Nucleus accumbens (tissue), 56 donors: ENCODE results near the gene DNASE2B.
A peak's percentile ranks its signal among the peaks of the same experiment; 100 is the strongest.

Experiments
- DNase-seq, 56 donors: peaks; one replicate each; lab custom pipeline; 2025; lab: John Stamatoyannopoulos, UW

Gene DNASE2B

DNA sequence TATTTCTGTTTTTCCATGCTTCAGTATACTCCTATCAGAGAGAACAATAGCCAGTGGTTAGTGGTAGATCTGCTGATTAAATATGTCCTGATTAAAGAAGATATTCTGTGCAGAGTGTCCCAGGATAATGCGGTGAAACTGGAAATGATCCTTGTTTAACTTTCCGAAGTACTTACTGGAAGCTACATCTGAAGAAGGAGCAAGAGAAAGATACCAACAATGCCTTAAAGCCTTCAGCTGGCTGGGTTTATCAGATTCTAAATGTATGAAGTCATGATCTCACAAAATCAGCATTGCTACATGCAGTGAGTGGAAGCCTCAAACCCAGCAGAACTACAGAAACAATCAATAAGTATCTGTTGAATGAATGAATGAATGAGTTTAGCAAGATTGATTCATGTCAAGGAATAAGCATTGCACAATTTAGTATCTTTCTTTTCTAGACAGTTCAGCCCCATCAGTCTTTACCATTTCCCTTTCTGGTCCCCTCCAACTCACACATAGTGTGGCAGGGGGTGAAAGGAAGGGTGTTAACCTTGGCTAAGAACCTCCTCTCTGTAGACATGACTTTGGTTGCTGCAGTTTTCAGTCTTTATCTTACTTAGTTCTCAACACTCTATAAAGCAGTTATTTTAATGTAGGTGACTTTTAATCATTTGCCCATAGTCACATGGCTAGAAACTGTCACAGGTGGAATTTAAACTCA is 24.7 kb upstream of the DNASE2B start:
- no peak for DNase-seq

DNA sequence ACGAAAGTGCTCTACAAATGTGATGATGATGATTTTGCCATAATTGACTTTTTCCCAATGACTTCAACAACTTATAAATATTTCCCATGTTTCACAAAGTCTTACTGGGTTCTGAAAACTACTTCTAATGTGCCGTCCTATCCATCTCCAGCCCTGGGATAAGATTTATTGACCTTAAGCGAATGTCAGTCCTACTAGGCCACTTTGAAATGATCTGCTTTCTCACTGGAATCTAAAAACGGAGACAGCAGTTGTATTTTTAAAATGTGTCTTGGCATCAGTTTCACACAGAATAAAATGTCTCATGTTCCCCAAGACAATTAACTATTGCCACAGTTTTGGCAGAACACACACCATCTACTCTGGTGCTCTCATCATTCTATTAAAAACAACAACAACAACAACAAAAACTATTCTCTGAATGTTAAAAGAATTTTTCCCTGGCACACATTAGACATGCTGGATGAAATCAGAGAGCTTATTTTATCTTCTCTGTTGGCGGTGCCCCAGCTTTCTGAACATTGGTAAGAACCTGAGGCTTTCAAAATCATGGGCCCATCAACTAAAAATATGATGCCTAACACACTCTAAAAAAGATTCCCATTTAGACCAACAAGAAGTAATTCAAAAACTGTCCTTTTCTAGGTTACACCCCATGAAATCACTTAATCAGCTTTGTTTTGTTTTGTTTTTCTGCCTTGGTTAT is 23.1 kb upstream of the DNASE2B start:
- peak in 3 of 56 donors; percentile 19 to 33 (median 28) for DNase-seq

DNA sequence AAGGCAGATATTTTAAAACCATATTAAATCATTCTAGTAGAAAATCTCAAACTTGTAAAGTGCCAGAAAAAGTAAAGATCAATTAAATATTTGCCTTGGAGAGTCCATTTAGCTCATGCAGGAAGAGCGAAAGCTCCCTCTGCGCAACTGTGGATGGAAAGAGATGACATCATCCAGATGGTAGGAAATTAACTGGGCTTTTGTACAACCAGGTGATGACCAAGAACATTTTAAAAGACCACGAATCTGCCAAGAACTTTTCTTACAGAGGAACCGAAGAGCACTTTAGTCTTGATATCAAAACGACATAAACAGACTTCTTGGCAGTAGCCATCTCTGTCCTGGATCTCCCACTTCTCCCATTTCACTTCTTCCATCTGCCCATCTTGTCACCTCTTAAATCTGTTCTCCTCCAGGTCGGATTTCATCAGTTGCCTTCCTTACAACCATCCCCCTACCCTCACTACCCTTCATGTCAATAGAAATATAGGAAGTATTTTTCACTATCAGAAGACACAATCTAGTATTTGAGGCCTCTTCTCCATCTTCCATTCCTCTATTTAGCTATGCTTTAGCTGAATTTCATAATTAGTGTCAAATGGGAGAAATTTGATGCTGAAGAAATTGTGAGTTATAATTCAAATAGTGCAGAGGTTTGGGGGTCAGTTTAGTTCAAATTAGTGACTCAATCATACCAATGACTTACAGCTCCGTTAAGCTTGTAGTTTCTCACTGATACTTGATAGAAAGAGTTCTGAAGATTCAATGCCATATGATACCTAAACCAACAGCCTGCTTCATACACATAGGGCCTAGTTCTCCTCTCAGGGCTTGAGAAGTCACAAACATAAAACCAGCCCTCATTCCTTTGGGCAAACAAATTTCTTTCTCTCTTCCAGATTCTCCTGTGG is 22.0 kb upstream of the DNASE2B start:
- DNase-seq, result peak in 1 of 56 donors; percentile 6

GRCh38 chr1:84377480-84378095 is 20.7 kb upstream of the DNASE2B start:
- peak in 1 of 56 donors; percentile 30 for DNase-seq

DNA sequence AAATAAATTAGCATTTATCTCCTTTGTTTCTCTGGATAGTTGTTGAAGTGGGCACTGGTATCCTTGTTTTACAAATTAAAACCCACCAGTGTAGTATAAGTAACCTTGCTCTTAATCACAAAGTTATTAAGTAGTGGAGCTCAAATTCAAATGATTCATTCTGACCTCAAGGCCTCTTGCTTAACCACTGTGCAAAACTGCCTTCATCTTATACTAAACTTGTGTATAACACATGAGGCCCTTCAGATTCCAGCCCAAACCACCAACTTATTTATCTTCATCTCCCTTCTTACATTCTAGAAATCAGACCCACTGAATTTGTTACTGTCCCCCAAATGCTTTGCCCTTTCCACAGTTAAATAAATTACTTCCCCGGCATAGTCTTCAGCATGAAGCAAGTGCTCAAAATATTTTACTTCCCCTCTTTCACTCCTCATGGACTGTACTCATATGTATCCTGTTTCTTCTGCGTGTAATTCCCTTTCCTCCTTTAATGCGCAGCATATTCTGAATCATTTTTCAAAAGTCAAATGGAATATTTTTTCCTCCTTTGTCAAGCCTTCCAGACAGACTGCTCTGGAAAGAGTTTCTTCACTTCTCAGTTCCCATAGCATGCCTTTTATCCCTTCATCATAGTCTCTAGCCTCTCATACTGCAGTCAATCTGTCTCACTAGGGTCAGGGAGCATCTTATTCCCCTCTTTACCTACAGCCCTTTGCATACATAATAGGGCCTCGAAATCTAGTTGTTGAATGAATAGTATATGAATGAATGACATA is 19.0 kb upstream of the DNASE2B start:
- DNase-seq, result no peak

GRCh38 chr1:84379917-84380180 is 18.4 kb upstream of the DNASE2B start:
- no peak for DNase-seq

GRCh38 chr1:84382127-84382526 is 16.2 kb upstream of the DNASE2B start:
- no peak for DNase-seq

GRCh38 chr1:84385347-84385746 is 12.9 kb upstream of the DNASE2B start:
- no peak for DNase-seq

- peak in 7 of 56 donors; percentile 28 to 61 (median 43) for DNase-seq
Observed at GRCh38 chr1:84386716-84387479, 11.4 kb upstream of the DNASE2B start.

DNA sequence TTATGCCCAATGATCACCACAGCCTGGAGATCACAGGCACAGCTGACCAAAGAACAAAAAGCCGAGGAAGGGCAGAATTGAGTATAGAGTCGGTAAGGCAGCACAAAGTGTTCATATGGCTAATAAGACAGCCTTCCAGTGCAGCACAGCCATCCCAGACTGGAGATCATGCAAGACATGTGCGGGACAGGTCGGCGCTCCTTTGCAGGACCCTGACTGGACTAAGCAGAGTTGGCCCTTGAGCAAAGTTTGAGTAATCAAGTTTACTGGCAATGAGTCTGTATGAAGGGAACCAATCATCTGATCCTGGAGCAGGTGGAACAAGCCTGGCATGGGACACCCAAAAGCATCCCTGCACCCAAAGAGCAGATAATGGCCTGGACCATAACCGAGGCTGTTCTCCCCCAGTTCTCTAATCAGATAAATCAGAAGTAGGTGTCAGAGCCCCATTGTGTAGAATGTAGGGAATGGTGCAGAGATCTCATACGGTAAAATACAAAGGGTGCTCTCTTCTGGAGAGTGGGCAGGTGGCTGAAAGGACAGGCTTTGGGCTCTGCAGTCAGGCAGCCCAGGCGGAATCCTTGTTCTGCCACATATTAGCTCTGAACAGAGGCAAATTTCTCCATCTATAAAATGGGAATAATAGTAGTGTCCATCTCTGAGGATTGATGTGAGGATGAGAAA is 10.7 kb upstream of the DNASE2B start:
- peak in 3 of 56 donors; percentile 6 to 20 (median 7) for DNase-seq

DNA sequence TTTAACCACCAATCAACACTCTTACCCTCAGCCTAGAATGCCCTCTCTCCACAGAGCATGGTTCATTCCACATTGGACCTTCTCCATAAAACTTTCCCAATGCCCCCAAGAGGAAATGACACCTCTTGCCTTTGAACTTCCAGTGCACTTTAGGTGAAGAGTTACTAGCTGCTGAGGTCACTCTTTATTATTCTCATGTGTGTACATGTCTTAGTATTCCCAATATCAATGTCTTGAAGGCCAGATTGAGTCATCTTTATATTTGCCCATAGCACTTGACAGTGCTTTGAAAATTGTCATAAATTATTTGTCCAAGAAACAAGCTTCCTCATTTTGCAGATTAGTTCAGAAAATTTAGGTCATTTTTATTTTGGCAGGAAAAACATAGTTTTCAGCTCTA is 8.1 kb upstream of the DNASE2B start:
- no peak for DNase-seq

DNA sequence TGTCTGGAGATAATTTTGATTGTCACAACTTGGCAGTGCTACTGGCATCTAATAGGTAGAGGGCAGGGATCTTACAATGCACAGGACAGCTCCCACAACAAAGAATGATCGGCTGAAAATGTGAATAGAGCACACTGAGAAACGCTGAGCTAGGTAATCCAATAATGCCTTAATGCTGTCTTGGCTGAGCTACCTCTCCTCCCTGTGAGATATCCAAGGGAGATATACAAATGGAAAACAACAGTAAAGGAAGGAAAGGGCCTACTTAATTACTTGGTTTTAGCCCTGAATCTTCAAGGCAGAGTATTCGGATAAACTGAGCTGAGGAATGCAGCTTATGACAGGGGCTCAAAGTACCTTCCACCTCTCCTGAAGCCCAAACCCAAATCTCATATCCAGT is 2.9 kb downstream of the DNASE2B start:
- DNase-seq, result no peak

GRCh38 chr1:84402060-84402459 is 3.8 kb downstream of the DNASE2B start:
- no peak for DNase-seq

GRCh38 chr1:84402501-84402900 is 4.2 kb downstream of the DNASE2B start:
- no peak for DNase-seq

GRCh38 chr1:84403347-84403746 is 5.1 kb downstream of the DNASE2B start:
- DNase-seq, result no peak

DNA sequence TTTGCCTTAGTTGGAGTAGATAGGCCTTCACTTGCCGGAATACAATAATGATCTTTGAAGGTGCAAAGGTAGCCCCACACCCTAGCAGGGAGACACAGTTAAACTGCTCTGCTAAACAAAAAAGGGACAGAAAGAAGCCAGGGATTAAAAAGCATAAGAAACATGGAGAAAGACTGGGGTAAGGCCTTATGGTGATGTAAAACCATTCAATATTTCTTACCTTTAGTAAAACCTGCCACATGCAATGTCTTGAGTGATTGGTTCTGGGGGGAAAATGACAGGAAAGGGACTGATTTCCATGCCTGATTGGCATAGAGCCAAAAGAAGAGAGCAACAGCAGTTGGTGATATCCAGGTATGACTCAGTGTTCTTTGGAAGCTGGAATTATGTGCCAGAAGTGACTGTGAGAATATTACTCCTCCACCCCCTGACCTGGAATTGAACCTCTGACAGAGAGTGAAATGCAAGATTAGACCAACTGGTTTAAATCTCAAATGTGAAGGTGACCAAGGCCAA is 8.1 kb downstream of the DNASE2B start:
- DNase-seq, result peak in 2 of 56 donors; percentile 14 to 22

GRCh38 chr1:84407524-84407923 is 9.2 kb downstream of the DNASE2B start:
- DNase-seq, result no peak

GRCh38 chr1:84407958-84408422 is 9.7 kb downstream of the DNASE2B start:
- DNase-seq, result no peak
